GM19351 (cell line): ENCODE results near the gene HS3ST6.
"Not testable (repeated sequence)": the region's sequence is repeated elsewhere in the genome, so short reads cannot be mapped to it uniquely, and the experiment has no call there.

Experiments used
- ATAC-seq: cut with Tn5 transposase; IDR thresholded peaks from one replicate; pipeline ENCODE4 v1.9.1; 2021; ENCODE audit warnings: mild to moderate bottlenecking, moderate library complexity; ENCODE audit not compliant: unreplicated experiment

Gene HS3ST6

DNA sequence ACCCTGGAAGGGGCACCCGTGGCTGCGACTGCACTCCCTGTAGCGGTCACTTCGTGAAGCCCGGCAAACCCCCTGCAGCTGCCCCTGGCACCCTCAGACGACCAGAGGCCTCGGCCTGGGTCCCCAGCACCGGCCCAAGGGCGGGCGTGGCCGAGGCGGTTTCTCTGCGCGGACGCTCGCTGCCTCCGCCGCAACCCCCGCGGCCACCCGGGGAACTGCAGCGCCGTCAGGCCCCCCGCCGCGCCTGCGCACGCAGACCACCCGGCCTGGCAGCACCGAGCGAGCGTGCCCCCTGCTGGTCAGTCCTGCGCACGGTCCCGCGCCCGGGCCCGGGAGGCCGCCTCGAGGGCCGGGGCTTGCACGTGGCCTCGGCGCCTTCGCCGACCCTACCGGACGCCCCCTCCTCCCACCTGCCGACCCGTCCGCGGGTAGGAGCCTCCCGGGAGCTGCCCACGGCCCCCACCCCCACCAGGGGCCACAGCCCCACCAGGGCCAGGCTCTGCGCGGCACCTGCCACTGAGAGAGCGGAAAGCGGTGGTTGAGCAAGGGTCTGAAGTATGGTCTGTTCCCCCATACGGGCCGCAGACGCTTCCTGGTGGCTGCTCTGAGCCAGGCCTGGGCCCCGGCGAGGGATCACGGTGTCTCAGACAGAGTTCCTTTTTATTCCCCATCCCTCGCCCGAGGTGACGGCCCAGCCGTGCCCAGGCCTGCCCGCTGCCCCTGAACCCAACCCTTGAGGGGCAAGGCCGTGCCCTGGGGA lies 11.5 kb upstream of the HS3ST6 start:
- peak; percentile 72 for ATAC-seq

DNA sequence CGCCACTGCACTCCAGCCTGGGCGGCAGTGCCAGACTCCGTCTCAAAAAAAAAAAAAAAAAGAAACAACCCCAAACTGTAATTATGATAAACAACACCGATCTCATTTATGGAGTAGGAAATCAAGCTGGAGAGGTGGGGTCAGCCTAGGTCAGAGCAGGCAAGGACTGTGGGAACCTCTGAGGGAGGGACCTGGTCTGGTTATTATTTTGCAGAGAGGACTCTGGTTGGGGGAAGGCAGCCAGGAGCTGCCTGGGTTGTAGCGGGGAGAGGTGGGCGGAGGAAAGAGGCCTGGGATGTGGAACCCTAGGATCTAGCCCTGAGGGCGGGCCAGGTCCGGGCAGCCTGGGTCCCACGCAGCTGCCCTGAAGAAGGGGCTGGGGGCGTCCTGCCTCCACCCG lies 10.9 kb upstream of the HS3ST6 start:
- ATAC-seq = no peak

DNA sequence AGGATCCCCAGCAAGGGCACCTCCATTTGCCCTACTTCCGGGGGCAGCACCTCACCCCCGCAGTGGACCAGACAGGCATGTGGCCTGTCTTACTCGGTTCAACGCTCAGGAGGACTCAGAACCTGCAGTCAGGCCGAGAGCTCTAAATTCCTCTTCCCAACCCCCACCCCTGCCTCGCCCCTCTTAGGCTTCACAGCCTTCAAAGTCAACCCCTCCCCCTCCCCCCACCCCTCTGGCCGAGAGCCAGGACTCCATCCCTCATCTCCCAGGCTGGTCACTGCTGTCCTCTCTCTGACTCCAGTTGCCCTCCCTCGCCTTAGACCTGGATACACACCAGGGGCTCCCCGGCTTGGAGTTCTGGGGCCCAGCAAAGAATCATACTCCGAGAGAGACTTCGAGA lies 8.1 kb upstream of the HS3ST6 start:
- ATAC-seq = no peak

GRCh38 chr16:1924095-1924494 lies 5.9 kb upstream of the HS3ST6 start:
- ATAC-seq = no peak

GRCh38 chr16:1923299-1924034 lies 5.3 kb upstream of the HS3ST6 start:
- no peak for ATAC-seq

- no peak for ATAC-seq
Observed at GRCh38 chr16:1922357-1922756, 4.1 kb upstream of the HS3ST6 start.

GRCh38 chr16:1920727-1921171 lies 2.5 kb upstream of the HS3ST6 start:
- no peak for ATAC-seq

DNA sequence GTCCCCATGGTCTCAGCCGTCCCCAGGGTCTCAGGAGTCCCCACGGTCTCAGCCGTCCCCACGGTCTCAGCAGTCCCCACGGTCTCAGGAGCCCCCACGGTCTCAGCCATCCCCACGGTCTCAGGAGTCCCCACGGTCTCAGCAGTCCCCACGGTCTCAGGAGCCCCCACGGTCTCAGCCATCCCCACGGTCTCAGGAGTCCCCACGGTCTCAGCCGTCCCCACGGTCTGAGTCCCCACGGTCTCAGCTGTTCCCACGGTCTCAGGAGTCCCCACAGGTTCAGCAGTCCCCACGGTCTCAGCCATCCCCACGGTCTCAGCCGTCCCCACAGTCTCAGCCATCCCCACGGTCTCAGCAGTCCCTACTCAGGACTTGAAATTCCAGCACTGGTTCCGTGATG lies 1.9 kb upstream of the HS3ST6 start:
- ATAC-seq = not testable (repeated sequence)

DNA sequence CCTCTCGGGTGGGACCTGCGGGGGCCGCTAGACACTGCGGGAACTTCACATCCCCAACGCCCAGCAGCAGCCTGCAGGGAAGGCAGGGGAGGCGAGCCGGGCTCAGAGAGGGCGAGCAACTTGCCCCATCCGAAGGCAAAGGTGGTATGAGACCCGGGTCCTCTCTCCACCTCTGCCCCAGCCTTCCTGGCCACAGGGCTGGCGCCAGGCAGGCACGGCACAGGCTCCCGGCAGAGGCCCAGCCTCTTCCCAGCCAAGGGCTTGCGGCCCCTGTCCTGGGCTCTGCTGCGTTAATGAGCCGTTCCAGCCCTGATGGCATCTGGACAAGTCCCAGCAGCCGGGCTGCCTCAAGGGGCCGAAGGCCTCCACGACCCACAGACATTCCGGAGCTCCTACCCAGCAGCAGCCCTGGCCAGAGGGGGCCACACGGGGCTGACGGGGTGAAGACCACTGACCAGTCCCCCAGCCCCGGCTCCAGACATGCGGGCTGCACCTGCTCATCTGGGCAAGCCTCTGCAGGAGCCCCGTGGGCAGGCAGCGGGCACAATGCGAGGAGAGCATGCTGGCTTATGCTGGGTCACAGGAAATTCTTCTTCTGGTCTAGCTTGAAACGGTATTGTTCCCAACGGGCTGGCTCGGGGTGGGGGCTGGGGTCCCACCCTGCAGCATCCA lies 1.2 kb upstream of the HS3ST6 start:
- no peak for ATAC-seq

GRCh38 chr16:1917665-1918350 lies 407 bp downstream of the HS3ST6 start:
- no peak for ATAC-seq

GRCh38 chr16:1917056-1917664 lies 1.1 kb downstream of the HS3ST6 start:
- no peak for ATAC-seq

GRCh38 chr16:1916640-1916990 lies 1.6 kb downstream of the HS3ST6 start:
- ATAC-seq = no peak

DNA sequence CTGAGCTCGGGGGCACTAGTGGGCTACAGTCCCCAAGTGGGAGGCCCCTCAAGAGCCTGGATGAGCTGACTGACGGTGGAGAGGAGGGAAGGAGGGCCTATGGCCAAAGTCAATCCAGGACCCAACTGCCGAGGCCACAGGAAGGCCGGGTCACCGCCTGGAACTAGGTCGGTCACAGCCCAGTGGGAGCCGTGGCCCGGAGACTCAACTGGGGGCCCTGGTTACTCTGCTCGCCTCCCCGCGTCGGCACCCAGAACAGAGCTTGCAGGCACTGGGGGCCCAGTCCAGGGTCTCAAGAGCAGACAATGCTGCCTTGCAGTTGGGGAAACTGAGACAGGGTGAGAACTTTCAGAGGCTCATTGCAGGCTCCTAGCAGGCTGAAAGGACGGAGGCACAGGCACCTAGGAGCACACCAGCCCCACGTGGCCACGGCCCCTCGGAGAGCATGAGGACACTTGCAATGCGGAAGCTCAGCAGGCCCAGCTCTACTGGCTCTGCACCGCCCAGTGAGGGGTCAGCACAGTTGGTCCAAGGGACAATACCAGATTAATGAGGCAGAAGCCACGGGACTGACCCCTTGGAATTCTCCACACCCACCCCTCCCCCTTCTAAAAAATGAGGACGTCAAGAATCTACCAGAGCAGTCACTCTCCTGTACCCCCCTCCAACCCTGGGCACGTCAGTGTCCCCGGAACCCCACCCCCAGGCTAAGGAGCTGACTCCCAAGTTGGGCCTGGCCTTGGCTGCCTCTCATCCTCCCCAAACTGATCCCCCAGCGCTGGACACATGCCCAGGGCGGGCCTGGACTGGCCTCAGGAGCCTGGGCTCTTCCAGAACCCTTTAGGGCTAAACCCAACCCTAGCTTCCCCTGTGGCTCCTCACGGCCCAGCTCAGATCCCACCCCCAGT lies 2.2 kb downstream of the HS3ST6 start:
- no peak for ATAC-seq

GRCh38 chr16:1914988-1915387 lies 3.2 kb downstream of the HS3ST6 start:
- ATAC-seq = no peak

DNA sequence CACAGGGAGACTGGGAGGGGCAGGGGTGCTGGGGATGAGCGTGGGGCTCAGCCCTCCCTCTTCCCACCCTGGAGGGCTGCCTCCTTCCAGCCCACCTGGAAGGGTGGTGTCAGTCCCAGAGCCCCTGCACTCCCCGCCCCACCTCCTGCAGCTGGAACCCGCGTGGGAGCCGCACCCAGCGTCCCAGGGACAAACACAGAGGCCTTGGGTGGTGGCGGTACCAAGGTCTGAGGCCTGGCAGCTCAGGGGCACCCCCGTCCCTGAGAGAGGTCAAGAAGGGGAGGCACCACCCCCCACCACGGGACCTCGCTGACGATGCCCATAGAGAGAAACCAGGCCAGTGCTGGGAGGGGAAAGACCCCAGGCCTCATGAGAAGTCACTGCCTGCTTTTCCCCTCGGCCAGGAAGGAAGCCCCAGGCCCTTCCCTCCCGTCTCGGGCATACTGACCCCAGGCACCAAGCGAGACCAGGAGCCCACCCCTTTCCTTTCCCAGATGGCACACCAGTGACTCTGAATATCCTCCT lies 4.1 kb downstream of the HS3ST6 start:
- no peak for ATAC-seq

- ATAC-seq = no peak
Observed at GRCh38 chr16:1913327-1914083, 4.7 kb downstream of the HS3ST6 start.

- no peak for ATAC-seq
Observed at GRCh38 chr16:1912215-1912543, 6.0 kb downstream of the HS3ST6 start.

DNA sequence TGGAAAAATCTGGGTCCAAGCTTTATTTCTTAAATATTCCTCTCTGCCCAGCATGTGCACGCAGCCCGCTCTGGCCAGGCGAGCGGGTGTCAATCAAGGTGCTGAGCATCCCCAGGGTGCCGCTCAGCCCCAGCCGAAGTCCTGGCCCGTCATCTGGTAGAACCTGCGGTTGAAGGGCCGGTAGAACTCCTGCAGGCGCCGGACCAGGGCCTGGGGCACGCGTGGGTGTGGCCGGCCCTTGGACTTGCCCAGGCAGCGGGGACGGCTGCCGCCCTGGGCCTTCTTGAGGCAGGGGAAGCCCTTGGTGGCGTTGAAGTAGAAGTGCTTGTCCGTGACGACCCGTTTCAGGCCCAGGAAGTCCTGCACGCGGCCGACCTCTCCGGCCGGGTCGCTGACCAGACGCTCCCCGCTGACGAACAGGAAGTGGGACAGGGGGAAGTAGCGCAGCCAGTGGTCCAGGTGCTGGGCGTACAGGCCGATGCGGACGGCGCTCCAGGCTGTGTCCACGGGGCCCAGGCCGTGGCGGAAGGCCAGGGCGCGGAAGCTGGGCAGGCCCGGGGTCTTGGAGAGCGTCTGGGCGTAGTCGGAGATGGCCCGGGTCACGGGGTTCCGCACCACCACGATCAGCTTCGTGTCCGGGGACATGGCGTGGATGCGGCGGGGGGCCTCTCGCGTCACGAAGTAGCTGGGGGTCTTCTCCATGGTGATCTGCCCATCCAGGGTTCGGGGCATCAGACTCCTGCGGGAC lies 6.6 kb downstream of the HS3ST6 start:
- no peak for ATAC-seq
